ENCODE results near the gene SMARCC1.

SMARCC1 gene

DNA sequence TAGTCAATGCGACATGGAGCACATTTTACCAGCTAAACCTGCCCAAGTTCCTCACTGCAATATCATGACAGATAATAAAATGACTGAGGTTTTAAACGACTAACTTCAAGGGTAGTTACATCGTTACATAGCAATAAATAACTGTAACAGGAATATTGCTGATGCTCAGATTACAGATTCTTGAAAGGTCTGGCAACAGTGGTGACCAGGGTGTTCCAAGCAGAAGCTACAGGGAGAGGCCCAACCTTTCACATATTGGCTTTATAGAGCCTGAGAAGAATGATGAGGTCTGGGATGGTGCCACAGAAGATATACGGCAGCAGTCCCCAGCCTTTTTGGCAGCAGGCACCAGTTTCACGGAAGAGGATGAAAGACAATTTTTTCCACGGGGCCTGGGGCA is 151.9 kb downstream of the SMARCC1 start:
- DNase-seq, result no peak

GRCh38 chr3:47628426-47628825 is 153.3 kb downstream of the SMARCC1 start:
- DNase-seq, result no peak

GRCh38 chr3:47622671-47623461 is 158.8 kb downstream of the SMARCC1 start:
- no peak for DNase-seq

DNA sequence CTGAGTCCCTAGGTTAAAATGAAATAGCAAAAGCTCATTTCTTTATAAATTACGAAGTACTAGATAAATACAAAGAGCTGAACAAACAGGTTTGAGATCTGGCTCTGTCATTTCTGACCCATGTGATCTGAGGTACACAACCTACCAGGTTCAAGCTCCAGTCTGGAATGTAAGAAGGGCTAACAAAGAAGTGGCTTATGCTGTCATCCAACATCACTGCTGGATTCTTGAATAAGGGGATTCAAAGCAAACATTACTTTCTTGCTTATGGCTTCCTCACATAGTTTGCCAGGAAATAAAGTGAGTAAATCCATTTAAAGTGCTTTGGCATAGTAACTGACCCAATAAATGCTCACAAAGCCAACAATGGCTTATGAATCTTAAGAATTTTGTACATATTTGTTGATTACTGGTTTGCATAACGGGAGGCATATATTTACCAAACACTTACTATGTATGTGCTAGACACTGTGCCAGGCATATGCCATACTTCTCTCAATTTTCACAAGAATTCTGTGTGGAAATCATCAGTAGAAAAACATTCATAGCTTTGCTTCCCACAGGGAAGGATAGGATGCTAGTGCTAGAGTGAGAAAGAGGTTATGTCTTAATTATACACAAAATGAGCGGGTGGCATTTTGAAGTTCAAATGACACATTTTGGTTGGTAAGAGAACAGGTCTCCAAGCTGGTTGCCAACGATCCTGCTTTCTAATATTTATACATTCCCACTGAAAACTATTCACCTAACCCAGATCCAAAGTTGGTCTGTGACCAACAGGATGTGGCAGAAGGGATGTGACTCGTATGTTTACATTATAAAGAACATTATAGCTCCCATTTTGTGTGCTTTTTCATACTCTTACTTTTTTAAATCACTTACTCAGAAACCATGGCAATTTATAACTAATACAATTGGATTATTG is 164.3 kb downstream of the SMARCC1 start:
- no peak for DNase-seq

DNA sequence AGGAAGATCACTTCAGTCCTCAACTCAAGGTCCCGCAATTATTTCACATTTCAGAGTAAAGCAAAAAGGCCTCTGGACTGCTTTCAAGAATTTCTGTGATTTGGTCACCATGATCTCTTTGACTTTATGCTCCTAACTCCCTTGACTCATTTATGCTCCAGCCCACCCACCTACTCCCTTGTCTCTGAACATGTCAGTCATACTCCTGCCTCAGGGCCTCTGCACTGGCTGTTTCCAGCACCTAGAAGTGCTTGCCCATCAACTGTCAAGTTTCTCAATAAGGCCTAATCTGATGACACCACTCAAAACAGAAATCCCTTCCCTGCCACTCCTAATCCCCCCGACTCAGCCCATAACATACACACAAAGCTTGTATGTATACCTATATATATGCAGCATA is 166.9 kb downstream of the SMARCC1 start:
- DNase-seq, result no peak

GRCh38 chr3:47613722-47614121 is 168.0 kb downstream of the SMARCC1 start:
- no peak for DNase-seq

GRCh38 chr3:47612879-47613278 is 168.8 kb downstream of the SMARCC1 start:
- no peak for DNase-seq

- no peak for DNase-seq
Measured at GRCh38 chr3:47612178-47612577, 169.5 kb downstream of the SMARCC1 start.

DNA sequence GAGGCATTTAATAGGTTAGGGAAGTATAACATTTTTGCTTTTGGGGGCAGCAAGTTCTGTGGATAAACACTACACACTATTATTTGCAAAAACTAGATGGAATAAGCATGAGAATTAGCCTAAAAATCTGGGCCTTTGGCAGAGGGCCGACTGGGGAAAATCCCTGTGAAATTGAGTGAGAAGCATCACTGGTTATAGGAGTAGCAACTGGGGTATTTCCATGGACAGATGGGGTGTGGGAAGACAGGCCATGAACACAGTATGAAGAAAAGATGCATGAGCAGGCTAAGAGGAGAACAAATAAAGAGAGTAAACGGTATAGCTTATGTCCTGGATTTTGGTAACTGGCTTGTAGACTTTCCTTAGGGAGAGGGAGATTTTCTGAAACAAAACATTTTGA is 170.1 kb downstream of the SMARCC1 start:
- peak; percentile 42 for DNase-seq

DNA sequence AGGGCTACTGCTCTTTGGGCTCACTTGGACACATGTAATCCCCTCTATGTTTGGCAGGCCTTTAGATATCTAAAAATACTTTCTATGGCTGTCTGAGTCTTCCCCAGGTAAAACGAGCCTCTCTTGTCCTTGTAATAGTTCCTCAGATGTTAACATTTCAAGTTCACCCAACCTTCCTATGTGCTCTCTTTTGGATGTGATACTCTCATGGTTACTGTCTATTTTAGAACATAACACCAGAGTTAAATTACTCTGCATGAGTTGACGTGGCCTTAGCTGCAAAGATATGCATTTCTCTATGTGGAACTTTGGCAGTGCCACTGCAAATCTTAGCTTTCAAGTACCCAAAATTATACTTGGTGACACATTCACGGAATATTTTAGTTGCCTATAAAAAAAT is 171.1 kb downstream of the SMARCC1 start:
- no peak for DNase-seq

- no peak for DNase-seq
Measured at GRCh38 chr3:47607335-47607734, 174.4 kb downstream of the SMARCC1 start.

DNA sequence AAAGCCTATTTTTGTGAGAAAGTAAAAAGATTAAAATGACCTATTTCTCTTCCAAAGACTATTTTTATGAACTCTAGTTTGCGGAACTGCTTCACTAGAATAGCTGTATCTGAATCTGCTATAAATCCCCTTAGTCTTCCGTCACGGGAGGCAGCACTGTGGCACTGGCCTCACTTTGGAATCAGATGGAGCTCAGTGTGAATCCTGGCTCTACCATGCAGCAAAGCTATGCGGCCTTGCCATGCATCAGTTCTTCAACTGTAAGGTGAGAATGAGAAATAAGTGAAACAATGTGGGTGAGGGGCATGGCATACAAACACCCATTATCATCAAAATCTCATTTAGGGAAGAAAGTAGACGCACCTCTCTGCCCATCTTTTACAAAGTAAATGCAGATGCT is 175.5 kb downstream of the SMARCC1 start:
- no peak for DNase-seq

GRCh38 chr3:47605652-47606051 is 176.0 kb downstream of the SMARCC1 start:
- DNase-seq, result no peak

DNA sequence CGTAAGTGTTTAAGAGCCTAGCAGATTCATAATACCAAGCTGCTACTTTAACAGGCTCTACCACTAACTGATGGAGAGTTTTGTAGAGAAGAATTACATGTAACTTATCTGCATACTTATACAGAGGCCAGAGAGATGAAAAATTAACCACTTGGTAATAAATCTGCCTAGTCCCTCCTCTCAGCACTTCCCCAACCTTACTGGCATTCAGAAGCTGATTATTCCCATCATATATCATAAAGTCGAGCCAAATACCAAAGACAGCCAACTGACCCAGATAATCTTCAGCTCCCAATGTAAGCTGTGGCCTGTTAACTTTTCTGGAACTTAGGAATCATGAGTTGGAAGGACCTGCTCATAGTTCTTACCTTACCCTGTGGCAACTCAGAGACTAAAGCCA is 177.5 kb downstream of the SMARCC1 start:
- no peak for DNase-seq

GRCh38 chr3:47603332-47603731 is 178.4 kb downstream of the SMARCC1 start:
- DNase-seq, result no peak

GRCh38 chr3:47601281-47601680 is 180.4 kb downstream of the SMARCC1 start:
- DNase-seq, result no peak

DNA sequence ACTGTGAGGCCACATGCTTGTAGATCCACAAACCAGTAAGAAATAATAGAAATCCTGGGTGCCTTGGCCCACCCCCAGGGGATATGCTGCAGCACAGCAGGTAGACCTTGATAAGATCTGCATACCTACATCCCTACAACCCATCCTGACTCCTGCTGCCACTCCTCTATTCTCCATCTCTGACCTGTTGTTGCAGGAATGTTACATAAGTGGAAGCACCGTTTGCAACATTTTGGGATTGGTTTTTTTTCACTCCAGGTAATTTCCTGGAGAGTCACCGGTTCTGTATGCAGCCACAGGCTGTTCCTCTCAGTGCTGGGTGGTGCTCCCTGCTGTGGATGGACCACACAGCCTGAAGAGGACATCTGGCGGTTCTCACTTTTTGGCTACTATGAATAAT is 186.9 kb downstream of the SMARCC1 start:
- DNase-seq, result no peak

DNA sequence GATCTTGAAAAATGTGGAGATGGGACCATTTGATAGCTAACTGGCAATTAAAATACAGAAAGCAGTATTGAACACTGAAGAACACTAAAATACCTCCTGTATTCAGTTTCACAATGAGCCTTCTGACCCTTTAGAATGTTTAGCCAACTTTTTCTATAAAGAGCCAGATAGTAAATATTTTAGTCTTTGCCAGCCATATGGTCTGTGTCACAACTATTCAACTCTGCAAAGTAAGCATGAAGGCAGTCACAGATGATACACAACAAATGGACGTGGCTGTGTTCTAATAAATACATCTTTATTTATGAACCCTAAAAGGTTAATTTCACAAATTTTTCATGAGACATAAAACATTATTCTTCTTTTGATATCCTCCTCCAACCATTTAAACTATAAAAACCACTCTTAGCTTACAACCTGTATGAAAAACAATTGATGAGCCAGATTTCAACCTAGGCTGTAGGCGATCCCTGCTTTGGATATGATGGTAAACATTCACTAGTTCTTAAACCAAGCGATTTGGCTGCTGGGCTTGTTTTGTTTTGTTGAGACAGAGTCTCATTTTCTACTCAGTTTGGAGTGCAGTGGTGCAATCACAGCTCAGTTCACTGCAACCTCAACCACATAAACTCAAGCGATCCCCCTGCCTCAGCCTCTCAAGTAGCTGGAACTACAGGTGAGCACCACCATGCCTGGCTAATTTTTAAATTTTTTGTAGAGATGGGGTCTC is 189.5 kb downstream of the SMARCC1 start:
- DNase-seq, result no peak

DNA sequence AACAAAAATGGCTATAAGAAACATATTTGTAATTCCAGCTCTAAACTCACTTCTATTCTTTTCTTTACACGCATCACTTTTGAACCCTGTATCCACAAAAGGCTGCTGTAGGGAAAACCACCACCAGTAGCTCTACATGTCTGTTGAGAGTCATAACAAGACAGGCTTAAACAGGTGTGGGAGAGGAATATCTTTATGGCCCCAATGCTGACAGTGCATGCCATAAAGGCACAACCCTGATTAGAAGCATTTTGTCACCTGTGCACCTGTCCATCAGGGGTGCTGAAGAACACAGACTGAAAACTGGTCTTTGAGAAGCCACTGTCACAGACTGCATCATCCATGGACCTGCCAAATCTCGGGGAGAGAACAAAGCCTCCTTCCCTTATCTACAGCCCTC is 191.5 kb downstream of the SMARCC1 start:
- no peak for DNase-seq

DNA sequence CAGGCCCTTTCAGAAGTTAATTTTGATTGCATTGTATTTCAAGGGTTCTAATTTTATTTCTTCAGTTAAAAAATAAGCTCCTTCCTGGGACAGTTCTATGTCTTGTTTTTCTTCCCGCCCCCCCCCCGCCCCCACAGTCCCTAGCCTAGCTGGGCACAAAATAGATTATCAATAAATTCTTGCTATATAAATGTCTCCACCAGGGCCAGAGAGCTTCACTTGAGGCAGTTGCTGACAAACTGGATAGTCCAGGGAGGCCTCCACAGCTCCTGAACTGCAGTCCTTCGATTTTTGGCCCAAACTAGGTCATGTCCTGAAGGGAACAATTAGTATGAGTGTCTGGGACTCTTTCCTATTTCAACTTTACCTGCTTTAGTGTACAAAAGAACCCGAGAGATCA is 193.1 kb downstream of the SMARCC1 start:
- no peak for DNase-seq

DNA sequence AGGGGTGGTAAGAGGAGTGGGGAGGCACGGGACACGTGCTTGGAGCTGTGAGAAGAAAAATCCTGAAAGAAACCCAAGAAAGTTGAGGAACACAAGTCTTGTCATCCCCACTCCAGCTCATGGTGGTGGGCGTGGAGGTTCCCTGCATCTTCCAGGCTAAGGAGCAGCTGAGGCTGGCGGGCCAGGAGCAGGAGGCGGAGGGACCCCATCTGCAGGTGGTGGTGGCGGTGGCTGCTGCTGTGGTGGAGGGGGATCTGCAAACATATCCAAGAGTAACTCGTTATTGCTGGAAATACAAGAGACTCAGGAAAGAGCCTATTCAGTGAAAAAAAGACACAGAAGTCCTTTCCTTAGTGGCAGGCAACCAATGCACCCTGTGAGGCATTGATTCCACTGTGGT is 193.6 kb downstream of the SMARCC1 start:
- DNase-seq, result no peak

- no peak for DNase-seq
Measured at GRCh38 chr3:47586746-47587145, 194.9 kb downstream of the SMARCC1 start.

DNA sequence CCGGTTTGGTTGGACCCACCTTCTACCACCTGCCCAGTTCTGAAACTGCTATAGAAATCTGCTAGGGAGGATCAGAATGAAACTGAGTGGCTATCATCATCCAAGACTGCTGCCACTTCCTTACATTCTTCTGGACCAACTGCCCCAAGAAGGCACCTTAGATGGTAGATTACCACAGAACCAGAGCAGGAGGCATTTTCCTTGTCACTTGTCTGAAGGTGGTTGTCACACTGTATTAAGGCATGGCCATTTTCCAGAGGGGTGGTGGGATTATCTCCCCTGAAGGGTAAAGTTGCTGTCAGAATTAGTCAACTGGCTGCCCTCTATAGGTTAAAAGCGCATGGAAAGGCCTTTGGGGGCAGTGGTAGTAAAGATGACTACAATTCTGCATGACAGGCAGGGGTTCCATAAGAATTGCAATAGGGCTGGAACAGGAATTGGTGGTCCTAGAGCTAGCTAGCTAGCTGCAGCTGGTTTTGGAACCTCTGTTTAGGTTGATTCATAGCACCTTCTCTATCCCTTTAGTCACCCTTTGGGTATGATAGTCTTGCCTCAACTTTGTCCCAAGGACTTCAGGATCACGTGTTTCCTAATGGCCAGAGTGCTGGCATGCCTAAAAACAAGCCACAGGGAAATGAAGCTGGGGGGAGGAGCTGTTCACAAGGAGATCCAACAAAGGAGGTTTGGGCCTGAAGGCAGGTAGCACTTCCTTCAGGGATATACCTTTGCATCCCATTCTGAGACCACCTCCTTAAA is 198.2 kb downstream of the SMARCC1 start:
- no peak for DNase-seq

Measured in right hindlimb (tissue), 1 donor.